MCF 10A (cell line): Measurements from ENCODE around the gene SIRPG. TPM values are rescaled to one million over a fixed set of nuclear protein-coding genes. Genes with fewer than 3 reads are reported as not detected.

Experiments used
- BruUV-seq: library from RNA; stranded (reverse); fragments of 400-500 nt; replicated peaks from 2 replicates; lab custom pipeline; 2021; lab: Mats Ljungman, UMichigan
- CTCF ChIA-PET: fragments of 300-600 bp; sonication (Branson Sonifier 250); formaldehyde crosslinking; extraction: SDS; loops from one replicate; lab custom pipeline; 2021; ENCODE audit warnings: antibody characterized with exemption, inconsistent platforms; lab: Yijun Ruan, JAX
- POLR2A ChIA-PET: fragments of 300-600, 350-650 bp; sonication (Branson Sonifier 250); formaldehyde crosslinking; extraction: SDS; loops from one replicate; lab custom pipeline; 2020; ENCODE audit warnings: antibody characterized with exemption, inconsistent platforms; lab: Yijun Ruan, JAX
- DNase-seq: peaks from one replicate; pipeline ENCODE4 v3.0.0-alpha.2; 2018; ENCODE audit not compliant: unreplicated experiment
- H3K27ac Mint-ChIP-seq: one replicate; pipeline ENCODE4 v1.8.0; 2022; ENCODE audit warnings: mild to moderate bottlenecking, low read depth, mixed read lengths; ENCODE audit not compliant: unreplicated experiment
- H3K27me3 Mint-ChIP-seq: one replicate; pipeline ENCODE4 v1.8.0; 2022; ENCODE audit warnings: mixed read lengths; ENCODE audit not compliant: insufficient read depth, unreplicated experiment
- H3K36me3 Mint-ChIP-seq: one replicate; pipeline ENCODE4 v1.8.0; 2022; ENCODE audit warnings: mild to moderate bottlenecking, moderate library complexity, mixed read lengths; ENCODE audit not compliant: insufficient read depth, unreplicated experiment
- H3K4me1 Mint-ChIP-seq: one replicate; pipeline ENCODE4 v1.8.0; 2022; ENCODE audit warnings: mixed read lengths; ENCODE audit not compliant: insufficient read depth, unreplicated experiment
- H3K4me3 Mint-ChIP-seq: one replicate; pipeline ENCODE4 v1.8.0; 2022; ENCODE audit warnings: mild to moderate bottlenecking, moderate library complexity, mixed read lengths; ENCODE audit not compliant: unreplicated experiment
- H3K9me3 Mint-ChIP-seq: one replicate; pipeline ENCODE4 v1.8.0; 2022; ENCODE audit warnings: mixed read lengths; ENCODE audit not compliant: unreplicated experiment
- intact Hi-C: fragments of 100-400 bp; cut with micrococcal nuclease; formaldehyde crosslinking; loops from 2 replicates; pipeline ENCODE4 v1.14.1; 2022
- total RNA-seq: library from RNA; stranded (reverse); gene quantifications from 2 replicates; pipeline ENCODE4 v1.2.3, GENCODE V29; 2022
- TF ChIP-seq, protein P1 (sequence below): fragments of 200-600 bp; IDR thresholded peaks from one replicate; pipeline ENCODE4 v1.8.0; 2022; ENCODE audit warnings: antibody characterized with exemption, mild to moderate bottlenecking; ENCODE audit not compliant: unreplicated experiment

The SIRPG gene
- total RNA-seq, 1 experiment from 2014 or later, result not detected

DNA sequence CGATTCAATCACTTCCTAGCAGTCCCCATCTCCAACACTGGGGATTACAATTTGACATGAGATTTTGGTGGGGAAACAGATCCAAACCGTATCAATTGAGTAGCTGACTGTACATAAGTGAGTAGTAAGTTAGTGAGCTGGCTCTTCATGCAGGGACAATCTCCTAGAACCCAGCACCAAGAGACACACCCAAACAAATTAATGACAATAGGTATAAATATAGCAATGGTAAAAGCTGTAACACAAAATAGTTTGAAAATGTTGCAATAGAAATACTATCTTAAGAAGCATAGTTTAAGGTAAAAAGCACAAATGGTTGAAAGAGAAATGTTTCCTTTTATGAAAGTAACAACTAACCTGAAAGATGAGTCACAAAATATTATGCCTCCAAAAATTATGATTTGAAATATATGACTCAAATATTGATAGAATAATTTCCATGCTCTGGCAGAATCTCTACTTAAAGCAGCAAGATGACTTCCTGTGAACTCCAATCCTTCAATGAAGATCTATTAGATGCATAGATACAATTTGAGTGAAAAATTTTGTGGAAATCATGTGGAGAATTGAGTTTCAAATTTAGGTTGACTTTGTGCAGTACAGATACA is 32.4 kb downstream of the SIRPG start:
- ChIA-PET POLR2A (interaction anchor here (0.6 to 1.0 kb wide), 3 partner anchors 10 to 55 kb away, joined by 3 read pairs; no protein-coding TSS in a partner anchor), CTCF (interaction anchor here (0.6 to 1.2 kb wide), 2 partner anchors 47 to 122 kb away, joined by 3 to 4 read pairs; no protein-coding TSS in a partner anchor)
- no peak overlapping the region for H3K4me3 Mint-ChIP-seq
- TF ChIP-seq, protein P1, sequence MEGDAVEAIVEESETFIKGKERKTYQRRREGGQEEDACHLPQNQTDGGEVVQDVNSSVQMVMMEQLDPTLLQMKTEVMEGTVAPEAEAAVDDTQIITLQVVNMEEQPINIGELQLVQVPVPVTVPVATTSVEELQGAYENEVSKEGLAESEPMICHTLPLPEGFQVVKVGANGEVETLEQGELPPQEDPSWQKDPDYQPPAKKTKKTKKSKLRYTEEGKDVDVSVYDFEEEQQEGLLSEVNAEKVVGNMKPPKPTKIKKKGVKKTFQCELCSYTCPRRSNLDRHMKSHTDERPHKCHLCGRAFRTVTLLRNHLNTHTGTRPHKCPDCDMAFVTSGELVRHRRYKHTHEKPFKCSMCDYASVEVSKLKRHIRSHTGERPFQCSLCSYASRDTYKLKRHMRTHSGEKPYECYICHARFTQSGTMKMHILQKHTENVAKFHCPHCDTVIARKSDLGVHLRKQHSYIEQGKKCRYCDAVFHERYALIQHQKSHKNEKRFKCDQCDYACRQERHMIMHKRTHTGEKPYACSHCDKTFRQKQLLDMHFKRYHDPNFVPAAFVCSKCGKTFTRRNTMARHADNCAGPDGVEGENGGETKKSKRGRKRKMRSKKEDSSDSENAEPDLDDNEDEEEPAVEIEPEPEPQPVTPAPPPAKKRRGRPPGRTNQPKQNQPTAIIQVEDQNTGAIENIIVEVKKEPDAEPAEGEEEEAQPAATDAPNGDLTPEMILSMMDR, result no peak
- DNase-seq, result no peak
- peaks cover 7% of the 10 kb centered on the region for H3K4me1 Mint-ChIP-seq
- no TSS peak for BruUV-seq
- H3K9me3 Mint-ChIP-seq, result no peaks in the 10 kb centered on the region
- no peaks in the 10 kb centered on the region for H3K27me3 Mint-ChIP-seq
- intact Hi-C loops, result no loop called here
- H3K27ac Mint-ChIP-seq, result no peak overlapping the region
- H3K36me3 Mint-ChIP-seq, result no peaks in the 10 kb centered on the region

DNA sequence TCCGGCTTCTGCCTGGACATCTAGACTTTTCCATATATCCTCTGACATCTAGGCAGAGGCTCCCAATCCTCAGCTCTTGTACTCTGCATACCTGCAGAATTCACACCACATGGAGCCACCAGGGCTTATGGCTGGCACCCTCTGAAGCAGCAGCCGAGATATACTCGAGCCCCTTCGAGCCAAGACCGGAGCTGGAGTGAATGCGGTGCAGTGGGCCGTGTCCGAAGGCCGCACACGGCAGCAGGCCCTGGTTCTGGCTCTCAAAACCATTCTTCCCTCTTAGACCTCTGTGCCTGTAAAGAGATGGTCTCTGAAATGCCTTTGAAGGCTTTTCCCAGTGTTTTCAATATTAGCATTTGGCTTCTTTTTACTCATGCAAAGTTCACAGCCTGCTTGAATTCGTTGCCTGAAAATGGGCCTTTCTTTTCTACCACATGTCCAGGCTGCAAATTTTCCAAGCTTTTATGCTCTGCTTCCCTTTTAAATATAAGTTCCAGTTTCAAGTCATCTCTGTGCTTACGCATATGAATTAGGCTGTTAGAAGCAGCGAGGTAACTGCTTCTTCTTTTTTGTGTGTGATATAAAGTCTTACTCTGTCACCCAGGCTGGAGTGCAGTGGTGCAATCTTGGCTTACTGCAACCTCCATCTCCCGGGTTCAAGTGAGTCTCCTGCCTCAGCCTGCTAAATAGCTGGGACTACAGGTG is 33.9 kb downstream of the SIRPG start:
- Mint-ChIP-seq H3K9me3 (peaks cover 5% of the 10 kb centered on the region), H3K4me3 (no peak overlapping the region), H3K36me3 (no peaks in the 10 kb centered on the region), H3K27me3 (no peaks in the 10 kb centered on the region), H3K27ac (no peak overlapping the region), H3K4me1 (peaks cover 7% of the 10 kb centered on the region)
- intact Hi-C loops, result no loop called here
- ChIA-PET POLR2A (interaction anchor here (1.0 kb wide), 1 partner anchor 8 kb away, joined by 3 read pairs; no protein-coding TSS in a partner anchor), CTCF (interaction anchor here (0.7 to 1.2 kb wide), 2 partner anchors 121 to 209 kb away, joined by 3 to 4 read pairs; no protein-coding TSS in a partner anchor)
- no TSS peak for BruUV-seq
- TF ChIP-seq, protein P1, result no peak
- DNase-seq, result no peak

DNA sequence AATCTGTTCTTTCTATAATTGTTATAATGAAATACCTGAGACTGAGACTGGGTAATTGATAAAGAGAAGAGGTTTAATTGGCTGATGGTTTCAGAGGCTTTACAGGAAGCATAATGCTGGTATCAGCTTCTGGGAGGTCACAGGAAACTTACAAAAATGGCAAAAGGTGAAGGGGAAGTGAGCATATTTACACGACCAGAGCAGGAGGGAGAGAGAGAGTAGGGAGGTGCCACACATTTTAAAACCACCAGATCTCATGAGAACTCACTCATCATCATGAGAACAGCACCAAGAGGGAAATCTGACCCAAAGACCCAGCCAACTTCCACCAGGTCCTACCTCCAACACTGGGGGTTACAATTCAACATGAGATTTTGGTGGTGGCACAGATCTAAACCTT is 35.1 kb downstream of the SIRPG start:
- H3K27ac Mint-ChIP-seq, result no peak overlapping the region
- CTCF ChIA-PET, result no interaction called here
- H3K9me3 Mint-ChIP-seq, result peaks cover 7% of the 10 kb centered on the region
- DNase-seq, result no peak
- no peaks in the 10 kb centered on the region for H3K27me3 Mint-ChIP-seq
- H3K4me3 Mint-ChIP-seq, result no peak overlapping the region
- no peaks in the 10 kb centered on the region for H3K36me3 Mint-ChIP-seq
- TF ChIP-seq, protein P1, result no peak
- POLR2A ChIA-PET, result no interaction called here
- BruUV-seq, result no TSS peak
- intact Hi-C loops, result no loop called here
- peaks cover 7% of the 10 kb centered on the region for H3K4me1 Mint-ChIP-seq

DNA sequence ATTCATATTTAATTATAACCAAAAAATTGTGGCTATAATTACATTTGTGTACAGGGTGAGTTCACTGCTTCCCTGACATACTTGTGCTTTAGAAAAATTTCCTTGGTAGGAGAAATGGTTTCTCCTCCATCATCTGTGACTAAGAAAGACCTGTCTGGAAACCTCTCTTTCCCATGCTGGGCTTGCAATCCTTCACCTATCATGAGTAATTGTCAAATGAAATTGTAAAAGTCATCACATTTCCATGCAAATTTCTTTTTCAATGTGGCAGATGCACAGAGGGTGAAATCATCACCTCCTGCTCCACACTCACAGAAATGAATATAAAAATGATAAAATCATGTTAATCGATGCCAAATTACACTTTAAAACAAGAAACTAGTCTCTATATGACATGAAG is 36.3 kb downstream of the SIRPG start:
- no TSS peak for BruUV-seq
- Mint-ChIP-seq H3K4me1 (peaks cover 7% of the 10 kb centered on the region), H3K36me3 (no peaks in the 10 kb centered on the region), H3K27me3 (no peaks in the 10 kb centered on the region), H3K27ac (no peak overlapping the region), H3K4me3 (no peak overlapping the region), H3K9me3 (peaks cover 7% of the 10 kb centered on the region)
- TF ChIP-seq, protein P1, result no peak
- DNase-seq, result no peak
- ChIA-PET POLR2A (no interaction called here), CTCF (interaction anchor here (0.6 kb wide), 1 partner anchor 156 kb away, joined by 3 read pairs; no protein-coding TSS in a partner anchor)
- intact Hi-C loops, result no loop called here
